SJSA1 (cell line): ENCODE data around the gene XPNPEP2. TPM values are rescaled to one million over a fixed set of nuclear protein-coding genes. Genes with fewer than 3 reads are reported as not detected.

Source experiments
- DNase-seq, 2 experiments: peaks; one replicate each; pipeline ENCODE4 v3.0.0-alpha.2; 2015 to 2020; ENCODE audit warnings: low spot score in 2 of 2, low read depth in 1 of 2
- H3K27ac ChIP-seq: fragments of 250-450 bp; sonication (Bioruptor Pico); 2 replicates; pipeline ENCODE4 v1.5.1; 2020; ENCODE audit warnings: mild to moderate bottlenecking, moderate library complexity
- H3K27me3 ChIP-seq: fragments of 250-450 bp; sonication (Bioruptor Pico); replicated peaks from 2 replicates; pipeline ENCODE4 v1.5.1; 2020; ENCODE audit warnings: mild to moderate bottlenecking, moderate library complexity
- H3K36me3 ChIP-seq: fragments of 250-450 bp; sonication (Bioruptor Pico); 2 replicates; pipeline ENCODE4 v1.5.1; 2020; ENCODE audit warnings: mild to moderate bottlenecking
- H3K4me1 ChIP-seq: fragments of 250-450 bp; sonication (Bioruptor Pico); replicated peaks from 2 replicates; pipeline ENCODE4 v1.6.1; 2021; ENCODE audit warnings: mild to moderate bottlenecking
- H3K4me3 ChIP-seq: fragments of 250-450 bp; sonication (Bioruptor Pico); 2 replicates; pipeline ENCODE4 v1.5.1; 2020; ENCODE audit warnings: mild to moderate bottlenecking
- H3K9me3 ChIP-seq: fragments of 250-450 bp; sonication (Bioruptor Pico); replicated peaks from 2 replicates; pipeline ENCODE4 v1.5.1; 2020; ENCODE audit warnings: mild to moderate bottlenecking
- total RNA-seq: library from RNA; depleted of rRNA; stranded (reverse); fragments of >200 nt; shearing (Covaris generic); gene quantifications from 2 replicates; pipeline ENCODE4 v1.2.3, GENCODE V29; 2014; rRNA removed

XPNPEP2 gene
- 0.03 TPM in 1 of 2 replicates, not detected in the other for total RNA-seq

- DNase-seq = no peak
- Histone ChIP-seq H3K4me3 (no peak within 1 kb of the TSS), H3K27me3 (no peaks in the 10 kb centered on the region), H3K4me1 (peaks cover 8% of the 10 kb centered on the region), H3K9me3 (no peaks in the 10 kb centered on the region), H3K27ac (no peak within 1 kb of the TSS), H3K36me3 (no peaks in the 10 kb centered on the region)
These were observed at the start of gene XPNPEP2 for GRCh38 chrX:129738466-129739308. Gene XPNPEP2 (plus strand): TSS chrX:129738979. CDS start chrX:129739214, 235 bp downstream.

- H3K27me3 ChIP-seq = no peaks in the 10 kb centered on the region
- no peaks in the 10 kb centered on the region for H3K9me3 ChIP-seq
- H3K4me3 ChIP-seq = no peak overlapping the region
- H3K27ac ChIP-seq = no peak overlapping the region
- no peaks in the 10 kb centered on the region for H3K36me3 ChIP-seq
- H3K4me1 ChIP-seq = no peaks in the 10 kb centered on the region
- DNase-seq = no peak
These were observed 49.0 kb upstream of the XPNPEP2 start for GRCh38 chrX:129689796-129690195.

GRCh38 chrX:129690435-129690834 lies 48.3 kb upstream of the XPNPEP2 start:
- H3K4me1 ChIP-seq = no peaks in the 10 kb centered on the region
- H3K4me3 ChIP-seq = no peak overlapping the region
- H3K36me3 ChIP-seq = no peaks in the 10 kb centered on the region
- no peak for DNase-seq
- H3K27ac ChIP-seq = no peak overlapping the region
- no peaks in the 10 kb centered on the region for H3K27me3 ChIP-seq
- H3K9me3 ChIP-seq = no peaks in the 10 kb centered on the region

- Histone ChIP-seq H3K27ac (no peak overlapping the region), H3K4me1 (peaks cover 8% of the 10 kb centered on the region), H3K9me3 (no peaks in the 10 kb centered on the region), H3K27me3 (no peaks in the 10 kb centered on the region), H3K4me3 (no peak overlapping the region), H3K36me3 (no peaks in the 10 kb centered on the region)
- DNase-seq = no peak
These were observed 45.4 kb upstream of the XPNPEP2 start for GRCh38 chrX:129693354-129693753.

- peaks cover 10% of the 10 kb centered on the region for H3K4me1 ChIP-seq
- no peak for DNase-seq
- no peak overlapping the region for H3K27ac ChIP-seq
- H3K4me3 ChIP-seq = no peak overlapping the region
- no peaks in the 10 kb centered on the region for H3K27me3 ChIP-seq
- no peaks in the 10 kb centered on the region for H3K9me3 ChIP-seq
- H3K36me3 ChIP-seq = no peaks in the 10 kb centered on the region
These were observed 44.0 kb upstream of the XPNPEP2 start for GRCh38 chrX:129694805-129695204.

- no peak overlapping the region for H3K27ac ChIP-seq
- no peak for DNase-seq
- no peaks in the 10 kb centered on the region for H3K36me3 ChIP-seq
- no peaks in the 10 kb centered on the region for H3K27me3 ChIP-seq
- H3K4me3 ChIP-seq = no peak overlapping the region
- no peaks in the 10 kb centered on the region for H3K9me3 ChIP-seq
- peaks cover 10% of the 10 kb centered on the region for H3K4me1 ChIP-seq
These were observed 43.2 kb upstream of the XPNPEP2 start for GRCh38 chrX:129695535-129695934.

- H3K27ac ChIP-seq = no peak overlapping the region
- H3K4me3 ChIP-seq = no peak overlapping the region
- H3K4me1 ChIP-seq = peaks cover 10% of the 10 kb centered on the region
- no peaks in the 10 kb centered on the region for H3K36me3 ChIP-seq
- H3K9me3 ChIP-seq = no peaks in the 10 kb centered on the region
- no peaks in the 10 kb centered on the region for H3K27me3 ChIP-seq
- no peak for DNase-seq
These were observed 42.8 kb upstream of the XPNPEP2 start for GRCh38 chrX:129695937-129696336.

GRCh38 chrX:129696463-129697155 lies 42.2 kb upstream of the XPNPEP2 start:
- Histone ChIP-seq H3K4me3 (no peak overlapping the region), H3K27me3 (no peaks in the 10 kb centered on the region), H3K27ac (no peak overlapping the region), H3K9me3 (no peaks in the 10 kb centered on the region), H3K36me3 (no peaks in the 10 kb centered on the region), H3K4me1 (peaks cover 10% of the 10 kb centered on the region)
- DNase-seq = no peak

- Histone ChIP-seq H3K36me3 (no peaks in the 10 kb centered on the region), H3K4me1 (peaks cover 10% of the 10 kb centered on the region), H3K27me3 (no peaks in the 10 kb centered on the region), H3K4me3 (no peak overlapping the region), H3K27ac (no peak overlapping the region), H3K9me3 (no peaks in the 10 kb centered on the region)
- DNase-seq = no peak
These were observed 41.5 kb upstream of the XPNPEP2 start for GRCh38 chrX:129697204-129697829.

GRCh38 chrX:129698150-129698549 lies 40.6 kb upstream of the XPNPEP2 start:
- H3K36me3 ChIP-seq = no peaks in the 10 kb centered on the region
- H3K9me3 ChIP-seq = no peaks in the 10 kb centered on the region
- DNase-seq = peak in 1 of 2 experiments; percentile 12
- no peak overlapping the region for H3K4me3 ChIP-seq
- H3K4me1 ChIP-seq = peaks cover 10% of the 10 kb centered on the region
- H3K27me3 ChIP-seq = no peaks in the 10 kb centered on the region
- no peak overlapping the region for H3K27ac ChIP-seq

GRCh38 chrX:129700536-129700935 lies 38.2 kb upstream of the XPNPEP2 start:
- no peak overlapping the region for H3K4me3 ChIP-seq
- peaks cover 10% of the 10 kb centered on the region for H3K4me1 ChIP-seq
- no peak overlapping the region for H3K27ac ChIP-seq
- no peaks in the 10 kb centered on the region for H3K9me3 ChIP-seq
- no peaks in the 10 kb centered on the region for H3K27me3 ChIP-seq
- no peaks in the 10 kb centered on the region for H3K36me3 ChIP-seq
- DNase-seq = no peak

GRCh38 chrX:129701624-129702069 lies 37.1 kb upstream of the XPNPEP2 start:
- Histone ChIP-seq H3K4me3 (no peak overlapping the region), H3K4me1 (peaks cover 10% of the 10 kb centered on the region), H3K9me3 (no peaks in the 10 kb centered on the region), H3K36me3 (no peaks in the 10 kb centered on the region), H3K27me3 (no peaks in the 10 kb centered on the region), H3K27ac (no peak overlapping the region)
- no peak for DNase-seq

- Histone ChIP-seq H3K9me3 (no peaks in the 10 kb centered on the region), H3K4me3 (no peak overlapping the region), H3K27ac (no peak overlapping the region), H3K36me3 (no peaks in the 10 kb centered on the region), H3K4me1 (peaks cover 3% of the 10 kb centered on the region; the same call in 1 of the 2 replicates), H3K27me3 (no peaks in the 10 kb centered on the region)
- no peak for DNase-seq
These were observed 34.3 kb upstream of the XPNPEP2 start for GRCh38 chrX:129704491-129704890.
